ENCODE measurements around the gene HDHD3.

GRCh38 chr9:113389451-113389850 is 12.7 kb upstream of the HDHD3 start:
- TF ChIP-seq CTCF (optimal IDR thresholded peaks at IDR 0.05 in 1 of 3, IDR thresholded peaks at IDR 0.05 in 1 of 3, conservative IDR thresholded peaks at IDR 0.05 in 1 of 3; ENCODE audit: extremely low read depth in 1 of 3, insufficient read depth in 2 of 3, low read length in 3 of 3) (no peak), EZH2 (IDR thresholded peaks at IDR 0.05; ENCODE audit: low read length) (no peak)
